Neural crest cell (in vitro differentiated cells): ENCODE measurements around the gene GBX2. TPM values are rescaled to one million over a fixed set of nuclear protein-coding genes. Genes with fewer than 3 reads are reported as not detected.

ENCODE experiments used
- DNase-seq: peaks from one replicate; pipeline ENCODE4 v3.0.0; 2021; ENCODE audit warnings: low read depth, mixed read lengths, low spot score
- H3K27ac Mint-ChIP-seq: one replicate; pipeline ENCODE4 v1.8.0; 2021; ENCODE audit warnings: mild to moderate bottlenecking, mixed read lengths; ENCODE audit not compliant: unreplicated experiment
- H3K27me3 Mint-ChIP-seq: 2 replicates; pipeline ENCODE4 v1.8.0; 2021; ENCODE audit warnings: low read depth, mild to moderate bottlenecking, mixed read lengths
- H3K36me3 Mint-ChIP-seq: 2 replicates; pipeline ENCODE4 v1.8.0; 2021; ENCODE audit warnings: low read depth, mild to moderate bottlenecking, mixed read lengths
- H3K4me1 Mint-ChIP-seq: 2 replicates; pipeline ENCODE4 v1.8.0; 2021; ENCODE audit warnings: mixed read lengths
- H3K4me3 Mint-ChIP-seq: one replicate; pipeline ENCODE4 v1.8.0; 2021; ENCODE audit warnings: mild to moderate bottlenecking, mixed read lengths
- H3K9me3 Mint-ChIP-seq: 2 replicates; pipeline ENCODE4 v1.8.0; 2021; ENCODE audit warnings: mixed read lengths
- CTCF ChIP-seq: fragments of 200-600 bp; sonication (generic); conservative IDR thresholded peaks from 2 replicates; pipeline ENCODE4 v1.5.0; 2021; ENCODE audit warnings: antibody characterized with exemption, mild to moderate bottlenecking
- total RNA-seq: library from RNA; stranded (reverse); gene quantifications from 2 replicates; pipeline ENCODE4 v1.2.1, GENCODE V29; 2021

Gene GBX2
- total RNA-seq, 1 donor from 2014 or later = 21.3 TPM

GRCh38 chr2:236162882-236163470 lies 5.2 kb downstream of the GBX2 start:
- Mint-ChIP-seq H3K27ac (no peak overlapping the region), H3K4me1 (peaks cover 35% of the 10 kb centered on the region), H3K36me3 (peaks cover 3% of the 10 kb centered on the region), H3K4me3 (peak overlapping the region; percentile 75), H3K9me3 (no peaks in the 10 kb centered on the region), H3K27me3 (peaks cover 75% of the 10 kb centered on the region)
- DNase-seq = no peak
- no peak for TF ChIP-seq CTCF

- H3K9me3 Mint-ChIP-seq = no peaks in the 10 kb centered on the region
- H3K4me1 Mint-ChIP-seq = peaks cover 35% of the 10 kb centered on the region
- peaks cover 3% of the 10 kb centered on the region for H3K36me3 Mint-ChIP-seq
- H3K27me3 Mint-ChIP-seq = peaks cover 82% of the 10 kb centered on the region
- H3K27ac Mint-ChIP-seq = no peak overlapping the region
- no peak for TF ChIP-seq CTCF
- H3K4me3 Mint-ChIP-seq = peak overlapping the region; percentile 75
- DNase-seq = no peak
These were observed 5.9 kb downstream of the GBX2 start for GRCh38 chr2:236162031-236162845.

GRCh38 chr2:236161531-236161930 lies 6.7 kb downstream of the GBX2 start:
- DNase-seq = no peak
- no peaks in the 10 kb centered on the region for H3K9me3 Mint-ChIP-seq
- no peak for TF ChIP-seq CTCF
- peak overlapping the region; percentile 67 for H3K4me3 Mint-ChIP-seq
- peaks cover 31% of the 10 kb centered on the region for H3K4me1 Mint-ChIP-seq
- no peak overlapping the region for H3K27ac Mint-ChIP-seq
- H3K36me3 Mint-ChIP-seq = peaks cover 3% of the 10 kb centered on the region
- peaks cover 82% of the 10 kb centered on the region for H3K27me3 Mint-ChIP-seq

- TF ChIP-seq CTCF = no peak
- Mint-ChIP-seq H3K4me3 (peak overlapping the region; percentile 67), H3K4me1 (peaks cover 26% of the 10 kb centered on the region), H3K36me3 (peaks cover under 1% of the 10 kb centered on the region), H3K9me3 (no peaks in the 10 kb centered on the region), H3K27me3 (peaks cover 77% of the 10 kb centered on the region), H3K27ac (no peak overlapping the region)
- DNase-seq = no peak
These were observed 7.1 kb downstream of the GBX2 start for GRCh38 chr2:236161082-236161462.

GRCh38 chr2:236160366-236161081 lies 7.7 kb downstream of the GBX2 start:
- Mint-ChIP-seq H3K27ac (no peak overlapping the region), H3K27me3 (peaks cover 76% of the 10 kb centered on the region), H3K36me3 (no peaks in the 10 kb centered on the region), H3K4me1 (peaks cover 24% of the 10 kb centered on the region), H3K4me3 (peak overlapping the region; percentile 19), H3K9me3 (no peaks in the 10 kb centered on the region)
- DNase-seq = no peak
- no peak for TF ChIP-seq CTCF
